ENCODE data around the gene CACNA1C.

Gene CACNA1C

DNA sequence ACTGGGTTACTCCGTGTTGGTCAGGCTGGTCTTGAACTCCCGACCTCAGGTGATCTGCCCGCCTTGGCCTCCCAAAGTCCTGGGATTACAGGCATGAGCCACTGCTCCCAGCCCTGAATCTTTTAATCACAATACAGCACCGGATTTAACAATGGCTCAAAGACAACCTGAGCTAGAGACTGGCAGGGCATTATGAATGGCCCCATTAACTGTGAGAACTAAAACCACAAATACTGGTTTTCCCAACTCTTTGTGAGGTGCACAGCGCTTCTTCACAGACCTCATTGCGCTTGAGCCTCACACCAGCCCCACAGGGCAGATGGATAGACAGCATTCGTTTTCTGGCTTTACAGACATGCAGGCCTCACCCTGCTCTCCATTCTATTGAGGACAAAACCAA, 634.9 kb downstream of the CACNA1C start:
- DNase-seq, result no peak

DNA sequence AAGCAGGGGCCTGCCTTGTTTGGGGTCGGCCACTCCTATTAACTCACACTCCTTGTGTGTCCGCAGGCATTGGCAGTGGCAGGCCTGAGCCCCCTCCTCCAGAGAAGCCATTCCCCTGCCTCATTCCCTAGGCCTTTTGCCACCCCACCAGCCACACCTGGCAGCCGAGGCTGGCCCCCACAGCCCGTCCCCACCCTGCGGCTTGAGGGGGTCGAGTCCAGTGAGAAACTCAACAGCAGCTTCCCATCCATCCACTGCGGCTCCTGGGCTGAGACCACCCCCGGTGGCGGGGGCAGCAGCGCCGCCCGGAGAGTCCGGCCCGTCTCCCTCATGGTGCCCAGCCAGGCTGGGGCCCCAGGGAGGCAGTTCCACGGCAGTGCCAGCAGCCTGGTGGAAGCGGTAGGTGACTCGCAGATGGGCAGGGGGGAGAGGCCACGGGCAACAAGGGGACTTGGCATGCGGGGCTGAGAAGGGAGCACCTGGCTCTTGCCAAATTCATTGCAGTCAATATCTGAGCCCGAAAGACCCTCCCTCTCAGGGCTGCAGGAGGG, 635.7 kb downstream of the CACNA1C start:
- no peak for DNase-seq

DNA sequence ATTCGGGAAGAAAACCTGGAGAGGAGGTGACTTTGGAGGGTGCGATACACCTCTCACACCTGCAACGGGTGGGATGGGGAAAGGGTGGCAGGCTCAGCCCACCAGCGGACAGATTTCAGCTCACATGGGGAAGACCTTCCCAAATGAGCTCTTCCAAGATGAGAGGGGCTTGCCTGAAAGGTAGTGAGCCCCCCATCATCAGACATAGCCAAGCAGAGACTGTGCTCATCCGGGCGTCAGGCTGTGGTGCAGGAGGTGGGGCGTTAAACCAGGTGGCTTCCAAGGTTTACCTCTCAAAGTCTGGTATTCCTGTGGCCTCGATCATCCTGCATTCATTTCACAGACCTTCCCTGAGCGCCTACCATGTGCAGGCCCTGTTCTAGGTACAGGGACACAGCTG, 636.6 kb downstream of the CACNA1C start:
- no peak for DNase-seq

DNA sequence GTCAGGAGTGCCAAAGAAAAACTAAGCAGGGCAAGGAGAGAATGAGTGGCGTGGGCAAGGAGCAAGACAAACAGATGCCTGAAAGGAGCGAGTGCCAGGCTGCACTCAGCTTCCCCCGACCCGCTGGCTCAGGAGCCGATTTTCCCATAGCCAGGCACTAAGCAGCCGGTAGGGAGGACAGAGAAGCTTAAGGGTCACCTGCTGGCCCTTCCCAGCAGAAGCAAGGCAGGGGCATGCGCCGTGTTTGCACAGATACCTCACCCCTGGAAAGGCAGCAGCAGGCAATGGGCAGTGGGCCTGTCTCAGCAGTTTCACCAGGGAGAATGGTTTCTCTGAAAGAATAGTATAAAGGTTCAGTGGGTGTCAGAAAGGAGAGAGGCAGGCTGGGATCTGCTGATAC, 637.1 kb downstream of the CACNA1C start:
- DNase-seq, result no peak

DNA sequence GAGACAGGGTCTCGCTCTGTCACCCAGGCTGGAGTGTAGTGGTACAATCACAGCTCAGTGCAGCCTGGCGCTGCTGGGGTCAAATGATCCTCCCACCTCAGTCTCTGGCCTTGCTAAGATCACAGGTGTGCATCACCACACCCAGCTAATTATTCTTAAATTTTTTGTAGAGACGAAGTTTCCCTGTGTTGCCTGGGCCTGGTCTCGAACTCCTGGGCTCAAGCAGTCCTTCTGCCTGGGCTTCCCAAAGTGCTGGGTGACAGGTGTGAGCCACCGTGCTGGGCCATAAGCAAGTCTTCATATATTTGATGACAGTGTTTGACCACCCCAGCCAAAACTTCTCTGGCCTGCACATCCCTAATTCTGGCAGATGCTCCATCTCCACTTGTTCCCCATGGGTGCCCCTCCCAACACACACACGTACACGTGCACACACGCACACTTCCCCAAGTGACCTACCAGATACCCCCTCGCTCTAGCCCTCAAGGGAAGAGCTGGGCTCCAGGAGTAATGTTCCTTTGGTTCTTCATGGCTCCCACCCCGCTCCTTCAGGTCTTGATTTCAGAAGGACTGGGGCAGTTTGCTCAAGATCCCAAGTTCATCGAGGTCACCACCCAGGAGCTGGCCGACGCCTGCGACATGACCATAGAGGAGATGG, 637.7 kb downstream of the CACNA1C start:
- DNase-seq, result peak in 1 of 2 experiments; percentile 36

DNA sequence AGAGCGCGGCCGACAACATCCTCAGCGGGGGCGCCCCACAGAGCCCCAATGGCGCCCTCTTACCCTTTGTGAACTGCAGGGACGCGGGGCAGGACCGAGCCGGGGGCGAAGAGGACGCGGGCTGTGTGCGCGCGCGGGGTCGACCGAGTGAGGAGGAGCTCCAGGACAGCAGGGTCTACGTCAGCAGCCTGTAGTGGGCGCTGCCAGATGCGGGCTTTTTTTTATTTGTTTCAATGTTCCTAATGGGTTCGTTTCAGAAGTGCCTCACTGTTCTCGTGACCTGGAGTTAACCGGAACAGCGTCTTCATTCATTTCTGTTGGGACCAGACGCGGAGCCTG, 638.2 kb downstream of the CACNA1C start:
- DNase-seq, result peak; percentile 68 to 69

DNA sequence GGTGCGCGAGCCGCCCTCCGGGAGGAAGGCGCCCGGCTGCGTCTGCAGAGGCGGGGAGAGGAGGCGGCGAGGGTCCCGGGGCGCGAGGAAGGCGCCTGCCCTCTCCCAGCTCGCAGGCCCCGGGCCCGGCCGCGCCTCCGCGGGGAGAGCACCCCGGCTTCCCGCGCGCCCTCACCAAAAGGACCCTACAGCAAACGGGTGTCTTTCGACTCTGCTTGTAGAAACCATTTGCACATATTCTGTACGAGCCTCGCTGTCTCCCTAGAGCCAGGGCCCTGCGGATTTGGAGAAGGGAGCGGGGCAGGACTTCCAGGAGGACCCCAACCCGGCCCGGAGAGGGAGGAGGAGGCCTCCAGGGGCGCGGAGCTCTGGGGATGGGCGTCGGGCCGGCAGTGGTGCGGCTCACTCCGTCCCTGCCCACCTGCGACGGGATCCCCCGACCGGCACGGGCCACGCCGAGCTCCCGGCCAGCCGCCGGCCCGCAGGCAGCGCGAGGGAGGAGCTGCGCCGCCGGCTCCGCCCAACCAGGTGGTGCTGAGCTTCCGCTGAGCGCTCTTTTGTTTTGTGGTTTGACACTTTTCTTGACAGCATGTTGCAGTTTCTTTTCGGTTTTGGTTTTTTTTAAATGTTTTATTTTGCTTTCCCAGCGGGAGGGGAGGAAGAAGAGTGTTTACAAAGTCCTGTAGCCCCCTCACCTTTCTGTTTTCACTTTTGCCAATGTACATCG, 638.7 kb downstream of the CACNA1C start:
- peak; percentile 26 to 54 for DNase-seq

DNA sequence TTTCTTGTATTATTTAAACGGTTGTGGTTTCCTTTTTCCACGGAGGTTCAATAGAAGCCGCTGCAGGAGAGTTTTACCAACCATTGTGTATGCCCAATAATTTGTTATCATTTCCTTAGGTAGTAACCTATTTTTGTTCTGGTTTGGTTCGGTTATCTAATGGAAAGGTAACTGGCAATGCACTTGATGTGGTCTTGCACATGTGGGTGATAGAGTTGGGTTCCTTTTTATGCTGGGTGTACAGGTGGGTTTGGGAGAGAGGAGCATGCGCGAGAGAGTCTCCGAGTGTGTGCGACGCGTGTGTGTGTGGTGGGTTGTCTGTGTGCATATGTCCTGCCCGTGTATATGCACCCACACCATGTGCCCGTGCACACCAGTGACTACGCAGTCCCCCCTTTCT, 639.3 kb downstream of the CACNA1C start:
- DNase-seq, result no peak

DNA sequence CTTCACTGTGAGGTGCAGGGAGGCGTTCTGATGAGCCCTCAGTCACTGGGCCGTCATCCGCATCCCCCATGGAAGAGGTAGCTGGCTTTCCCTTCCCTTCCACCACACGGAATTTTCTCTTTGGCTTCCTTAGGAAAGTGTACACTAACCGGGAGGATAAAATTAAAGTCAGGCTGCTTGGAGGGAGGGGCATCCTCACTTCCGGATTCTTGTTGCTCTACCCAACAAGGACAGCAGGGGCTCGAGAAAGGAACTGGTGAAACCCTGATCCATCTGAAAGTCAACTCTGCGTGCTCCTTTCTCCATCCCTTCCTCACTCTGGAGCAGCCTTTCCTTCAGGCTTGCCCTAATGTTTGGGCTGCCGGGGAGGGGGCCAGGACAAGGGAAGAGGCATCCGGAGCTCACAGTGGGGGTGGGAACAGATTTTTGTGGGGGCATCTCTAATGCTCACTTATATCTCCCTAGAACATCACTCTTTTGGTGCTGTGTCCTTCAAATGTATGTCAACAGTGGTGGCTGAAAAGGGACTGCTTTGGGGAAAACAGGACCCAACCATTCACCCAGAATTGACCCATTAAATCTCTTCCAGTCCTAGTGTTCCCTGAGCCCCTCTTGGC, 640.6 kb downstream of the CACNA1C start:
- peak; percentile 22 to 65 for DNase-seq

DNA sequence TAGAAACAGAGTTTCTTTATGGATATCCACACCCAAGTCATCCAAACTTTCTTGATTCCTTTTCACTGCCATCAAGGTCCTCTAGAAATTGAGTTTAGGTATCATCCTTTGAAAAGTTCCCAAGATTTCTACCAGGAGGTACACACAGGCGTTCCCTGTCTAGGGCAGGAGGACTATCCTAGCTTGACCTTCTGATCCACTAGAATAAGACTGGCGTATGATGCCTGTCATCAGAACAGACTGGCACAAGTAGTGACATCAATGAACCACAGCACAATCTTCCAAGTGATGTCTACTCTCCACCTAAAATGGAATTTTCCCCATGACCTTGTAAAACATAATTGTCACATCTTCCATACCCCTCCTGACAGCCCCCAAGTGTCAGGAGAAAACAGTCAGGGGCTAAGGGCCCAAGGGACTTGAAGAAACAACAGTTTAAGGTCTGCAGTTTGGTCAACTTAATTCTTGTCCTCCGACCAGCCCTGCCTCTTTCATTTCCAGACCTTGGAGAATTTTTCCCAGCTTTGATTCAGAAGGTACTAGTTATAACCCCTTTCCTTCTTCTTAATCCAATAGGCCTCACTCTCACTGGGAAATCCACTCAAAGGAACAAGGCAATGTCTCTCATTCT, 641.3 kb downstream of the CACNA1C start:
- no peak for DNase-seq

DNA sequence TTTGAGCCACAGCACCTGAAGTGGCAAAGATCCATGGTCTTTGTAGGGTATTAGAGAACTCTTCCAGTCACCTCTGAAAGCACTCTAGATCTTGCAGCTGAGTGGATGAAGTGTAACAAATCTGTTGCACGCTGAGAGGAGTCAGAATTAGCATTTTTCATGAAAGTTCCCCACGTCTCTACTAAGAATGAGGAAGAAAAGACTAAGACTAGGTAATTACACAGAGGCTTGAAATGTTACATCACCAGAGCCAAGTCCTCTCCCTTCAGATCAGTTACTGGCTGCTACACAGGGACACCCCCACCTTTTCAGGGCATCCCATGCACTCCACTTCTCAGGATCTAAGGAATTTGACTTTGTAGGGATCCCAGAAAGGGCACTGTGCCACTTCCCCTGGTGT, 643.3 kb downstream of the CACNA1C start:
- peak; percentile 77 to 83 for DNase-seq

DNA sequence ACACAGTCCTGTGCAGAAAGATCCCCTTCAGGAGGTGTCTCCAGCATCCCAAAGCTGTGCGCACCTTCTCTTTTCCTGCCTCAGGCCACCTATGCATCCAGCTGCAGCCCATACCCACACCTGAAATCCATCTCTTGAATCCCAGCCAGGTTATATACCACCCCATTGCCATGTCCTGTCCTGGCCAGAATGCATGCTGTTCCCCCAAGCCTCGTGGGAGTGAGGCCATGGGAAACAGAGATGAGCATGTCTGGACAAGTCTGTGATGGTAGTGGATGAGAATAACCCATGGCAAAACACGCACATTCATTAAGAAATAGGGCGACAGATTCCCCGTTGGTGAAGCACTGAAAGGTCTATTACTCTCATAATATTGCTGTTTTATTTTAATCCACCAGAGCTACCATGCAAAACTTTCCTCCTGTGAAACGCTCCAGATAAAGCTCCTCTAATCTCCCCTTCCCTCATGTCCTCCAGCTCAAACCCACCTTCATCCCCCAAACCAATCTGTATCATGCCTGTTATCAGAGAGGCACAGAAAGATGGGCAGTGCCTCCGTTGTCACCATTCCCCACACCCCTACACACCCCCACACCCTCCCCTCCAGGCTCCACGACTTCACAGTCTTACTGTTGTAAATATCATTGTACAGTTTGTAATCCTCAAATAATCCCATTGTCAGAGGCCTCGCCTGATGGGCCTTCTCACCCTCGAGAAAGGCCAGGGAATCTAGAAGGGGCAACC, 644.4 kb downstream of the CACNA1C start:
- no peak for DNase-seq

DNA sequence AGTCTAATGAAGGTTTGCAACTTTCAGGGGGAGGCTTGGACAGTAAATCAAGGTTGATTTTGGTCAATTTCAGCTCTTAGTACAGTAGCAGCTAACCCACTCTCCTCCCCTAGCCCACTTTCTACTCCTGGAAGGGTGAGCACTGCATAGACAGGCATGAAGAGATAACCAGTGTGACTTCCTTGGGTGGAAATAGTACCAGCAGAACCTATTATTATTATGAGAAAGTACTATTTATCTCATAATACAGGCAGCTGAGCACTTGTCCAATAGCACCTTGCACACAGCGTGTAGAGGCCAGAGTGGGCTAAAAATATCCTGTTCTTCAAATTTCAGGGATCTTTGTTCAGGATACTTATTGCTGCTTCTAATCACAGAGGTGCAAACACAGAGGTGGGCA, 645.8 kb downstream of the CACNA1C start:
- no peak for DNase-seq

DNA sequence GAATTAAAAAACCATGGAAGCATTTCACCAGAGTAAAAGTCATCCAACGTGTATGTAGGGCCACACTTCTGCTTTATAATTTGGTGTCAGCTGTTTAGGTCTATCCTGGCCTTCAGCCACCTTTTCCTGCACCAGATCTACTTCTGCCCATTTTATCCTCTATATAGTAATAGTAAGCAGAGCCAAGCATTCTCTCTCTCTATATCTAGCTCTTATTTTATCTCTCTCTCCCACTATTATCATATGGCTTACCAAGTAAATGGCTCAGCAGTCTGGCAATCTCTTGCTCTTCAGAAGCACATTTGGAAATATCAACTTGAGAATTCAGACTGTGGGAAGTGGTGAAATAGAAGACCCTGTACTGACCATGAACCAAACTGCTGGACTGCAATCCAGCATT, 657.9 kb downstream of the CACNA1C start:
- no peak for DNase-seq

DNA sequence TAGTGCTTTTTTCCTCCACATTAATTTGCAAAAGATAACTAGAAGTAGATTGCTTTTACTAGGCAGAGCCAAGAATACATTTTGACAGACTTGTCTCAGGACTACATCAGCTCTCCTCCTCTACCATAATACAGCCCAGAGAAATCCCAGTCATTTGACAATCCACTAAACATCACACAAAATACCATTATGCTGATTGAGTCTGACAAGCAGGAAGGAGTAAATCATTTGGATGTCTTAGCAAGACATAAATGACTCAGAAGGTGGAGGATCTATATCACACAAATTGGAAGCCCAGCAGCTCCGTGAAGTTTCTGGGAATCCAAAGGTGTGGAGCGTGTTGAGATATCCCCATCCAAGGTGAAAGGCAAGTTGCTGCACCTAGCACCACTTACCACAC, 666.6 kb downstream of the CACNA1C start:
- no peak for DNase-seq

DNA sequence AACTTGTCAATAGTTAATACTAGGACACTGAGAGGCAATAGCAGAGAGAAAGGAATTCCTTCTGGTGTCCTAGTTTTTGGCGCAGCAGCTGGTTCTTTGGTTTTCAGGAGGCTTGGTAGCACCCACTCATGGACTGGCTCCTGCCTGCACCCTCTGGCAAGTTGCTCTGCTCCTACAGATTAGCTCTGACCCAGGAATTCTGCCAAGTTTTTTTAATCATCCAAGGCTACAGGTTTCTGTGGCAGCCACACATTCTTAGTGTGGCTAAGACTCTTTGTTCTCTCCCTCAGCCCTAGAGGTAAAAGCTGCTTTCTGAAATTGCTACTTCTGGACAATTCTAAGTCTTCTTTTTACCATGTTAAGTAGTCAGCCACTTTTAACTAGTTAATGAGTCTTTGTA, 670.0 kb downstream of the CACNA1C start:
- DNase-seq, result no peak

DNA sequence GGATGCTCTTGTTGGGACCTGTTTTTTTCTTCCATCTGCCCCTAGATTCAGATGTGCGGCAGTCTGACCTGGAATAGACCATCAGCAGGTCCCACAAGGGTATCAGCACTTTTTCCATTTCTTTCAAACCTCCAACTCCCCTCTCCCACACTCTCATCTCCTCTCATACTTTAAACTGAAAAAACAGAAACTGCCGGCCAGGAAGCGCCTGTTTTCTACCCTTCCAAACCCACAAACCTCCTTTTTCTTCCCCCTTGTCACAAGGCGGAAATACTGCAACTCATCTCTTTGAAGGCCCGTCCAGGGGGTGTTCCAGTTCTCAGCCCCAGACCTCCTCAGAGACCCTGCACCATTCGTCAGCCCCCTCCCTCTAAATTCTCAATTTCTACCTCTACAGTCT, 679.5 kb downstream of the CACNA1C start:
- peak; percentile 56 to 71 for DNase-seq

DNA sequence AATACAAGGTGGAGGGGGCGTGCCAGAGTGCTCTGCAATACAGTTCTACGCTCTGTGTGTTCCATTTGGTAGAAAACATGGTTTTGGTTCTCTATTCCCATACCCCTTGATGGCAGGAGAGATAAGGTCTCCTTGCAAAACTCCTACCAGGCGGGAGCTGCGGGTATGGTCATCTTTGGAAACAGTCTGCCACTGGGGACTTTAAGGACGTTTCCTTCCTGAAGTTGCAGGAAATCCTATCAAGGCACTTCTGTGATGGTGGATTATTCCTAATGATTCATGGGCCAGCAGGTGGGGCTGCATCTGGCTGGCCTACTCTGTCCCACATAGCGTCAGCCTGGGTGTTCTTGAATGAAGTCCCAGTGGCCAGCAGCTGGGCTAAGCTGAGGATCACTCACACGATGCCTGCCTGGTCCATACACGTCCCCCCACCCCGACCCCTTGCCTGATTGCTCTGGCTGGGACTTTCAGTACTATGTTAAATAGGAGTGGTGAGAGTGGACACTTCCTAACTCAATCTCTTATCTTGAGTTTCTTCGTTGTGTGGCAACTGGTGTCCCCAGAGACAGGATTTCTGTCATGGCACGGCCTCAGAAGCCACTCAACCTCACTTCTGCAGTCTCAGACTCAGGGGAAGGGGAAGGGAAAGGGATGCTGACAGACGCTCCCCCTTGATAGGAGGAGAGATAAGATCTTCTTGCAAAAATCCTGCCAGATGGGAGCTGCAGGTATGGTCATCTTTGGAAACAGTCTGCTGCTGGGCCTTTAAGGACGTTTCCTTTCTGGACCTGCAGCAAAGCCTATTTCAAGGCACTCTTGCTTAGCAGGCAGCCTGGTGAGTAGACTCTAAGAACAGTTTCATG, 680.9 kb downstream of the CACNA1C start:
- DNase-seq, result no peak

DNA sequence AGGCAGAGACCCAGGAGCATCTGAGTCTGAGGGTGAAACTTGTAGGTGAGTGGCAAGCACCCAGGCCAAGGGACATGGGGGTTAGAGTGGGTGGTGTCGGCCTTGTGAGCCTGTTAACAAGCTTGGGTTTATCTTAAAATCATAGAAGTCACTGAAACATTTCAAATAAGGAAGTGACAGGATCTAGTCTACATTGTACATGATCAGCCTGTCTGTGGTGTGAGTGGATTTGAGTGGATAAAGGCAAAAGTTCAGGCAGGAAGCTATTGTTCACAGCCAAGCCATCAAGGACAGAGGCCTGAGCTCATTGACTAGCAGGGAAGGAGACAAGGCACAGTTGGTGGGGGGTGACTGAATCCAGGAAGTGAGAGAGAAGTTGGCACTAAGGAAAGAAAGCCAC, 682.6 kb downstream of the CACNA1C start:
- no peak for DNase-seq

DNA sequence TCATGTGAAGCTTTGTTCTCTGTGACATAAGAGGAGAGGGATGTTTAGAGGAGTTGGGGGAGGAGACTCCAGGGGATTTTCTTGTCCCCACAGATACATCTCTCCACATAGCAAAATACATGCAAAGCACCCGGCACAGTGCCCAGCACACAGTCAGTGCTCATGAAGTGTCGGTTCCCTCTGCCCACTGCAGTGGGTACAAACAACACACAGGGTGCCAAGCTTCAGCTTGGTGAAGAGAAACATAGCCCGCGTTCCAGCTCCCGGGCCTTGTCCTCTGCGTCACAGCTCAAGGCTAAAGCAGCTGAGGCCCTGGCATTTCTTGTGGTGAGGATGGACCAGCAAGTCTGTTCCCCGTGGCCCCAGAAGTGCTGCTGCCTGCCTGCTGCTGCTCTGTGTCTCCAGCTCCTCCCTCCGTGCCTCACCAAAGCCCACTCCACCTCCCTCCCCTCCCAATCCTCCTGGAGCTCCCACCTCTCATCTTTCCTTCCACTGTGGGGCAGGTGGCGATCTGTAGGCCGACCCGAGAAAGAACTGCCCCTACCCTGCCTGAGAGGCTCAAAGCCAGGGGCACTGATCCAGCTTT, 685.0 kb downstream of the CACNA1C start:
- no peak for DNase-seq

DNA sequence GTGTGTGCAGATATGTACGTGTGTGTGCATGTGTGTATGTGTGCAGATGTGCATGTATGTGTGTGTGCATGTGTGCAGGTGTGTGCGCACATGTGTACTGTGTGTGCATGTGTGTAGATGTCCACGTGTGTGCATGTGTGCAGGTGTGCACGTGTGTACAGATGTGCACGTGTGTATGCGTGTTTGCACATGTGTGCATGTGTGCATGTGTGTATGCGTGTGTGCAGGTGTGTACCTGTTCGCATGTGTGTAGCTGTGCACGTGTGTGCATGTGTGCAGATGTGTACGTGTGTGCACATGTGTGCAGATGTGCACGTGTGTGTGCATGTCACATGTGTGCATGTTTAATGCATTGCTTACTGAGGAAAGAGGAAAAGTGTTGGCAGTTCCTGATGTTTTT, 686.3 kb downstream of the CACNA1C start:
- DNase-seq, result no peak
